Hepatocyte (in vitro differentiated cells): ENCODE results near the gene PIAS1. TPM values are rescaled to one million over a fixed set of nuclear protein-coding genes. Genes with fewer than 3 reads are reported as not detected.

Source experiments
- DNase-seq: peaks from one replicate; pipeline ENCODE4 v3.0.0-alpha.2; 2016; ENCODE audit warnings: low spot score
- H2AFZ ChIP-seq: fragments of 200-600 bp; sonication (generic); 2 replicates; pipeline ENCODE4 v1.6.0; 2016; ENCODE audit warnings: antibody characterized with exemption, mild to moderate bottlenecking
- H3K27ac ChIP-seq: fragments of 200-600 bp; sonication (generic); 2 replicates; pipeline ENCODE4 v1.5.1; 2016; ENCODE audit warnings: mild to moderate bottlenecking
- H3K27me3 ChIP-seq: fragments of 200-600 bp; sonication (generic); 2 replicates; pipeline ENCODE4 v1.6.1; 2016
- H3K36me3 ChIP-seq: fragments of 200-600 bp; sonication (generic); replicated peaks from 2 replicates; pipeline ENCODE4 v1.5.1; 2016; ENCODE audit warnings: low read depth; ENCODE audit not compliant: insufficient read depth
- H3K4me1 ChIP-seq: fragments of 200-600 bp; sonication (generic); 2 replicates; pipeline ENCODE4 v1.5.1; 2016; ENCODE audit warnings: mild to moderate bottlenecking, moderate library complexity; ENCODE audit not compliant: insufficient read depth
- H3K4me2 ChIP-seq: fragments of 200-600 bp; sonication (generic); 2 replicates; pipeline ENCODE4 v1.6.0; 2016
- H3K4me3 ChIP-seq: fragments of 200-600 bp; sonication (generic); 2 replicates; pipeline ENCODE4 v1.5.1; 2016; ENCODE audit warnings: mild to moderate bottlenecking
- H3K79me2 ChIP-seq: fragments of 200-600 bp; sonication (generic); 2 replicates; pipeline ENCODE4 v1.6.0; 2017; ENCODE audit warnings: mild to moderate bottlenecking
- H3K9me2 ChIP-seq: fragments of 200-600 bp; sonication (generic); replicated peaks from 2 replicates; pipeline ENCODE4 v1.6.0; 2017; ENCODE audit warnings: mild to moderate bottlenecking; ENCODE audit not compliant: insufficient read depth
- H3K9me3 ChIP-seq: fragments of 200-600 bp; sonication (generic); 2 replicates; pipeline ENCODE4 v1.5.1; 2016; ENCODE audit warnings: low read depth, mild to moderate bottlenecking
- H4K20me1 ChIP-seq: fragments of 200-600 bp; sonication (generic); 2 replicates; pipeline ENCODE4 v1.6.0; 2016; ENCODE audit warnings: mild to moderate bottlenecking; ENCODE audit not compliant: insufficient read depth, poor library complexity, severe bottlenecking
- EZH2 ChIP-seq: fragments of 200-600 bp; sonication (generic); IDR thresholded peaks from 2 replicates; pipeline ENCODE4 v1.6.1; 2016; ENCODE audit warnings: antibody characterized with exemption, mild to moderate bottlenecking, borderline replicate concordance
- EZH2phosphoT487 ChIP-seq: fragments of 200-600 bp; sonication (generic); IDR thresholded peaks from one replicate; pipeline ENCODE4 v1.6.1; 2018; ENCODE audit warnings: antibody characterized with exemption, mild to moderate bottlenecking, low read depth, moderate library complexity; ENCODE audit not compliant: unreplicated experiment, severe bottlenecking
- WGBS: methylation state at CpG from one replicate; pipeline ENCODE4 v1.1.6; 2016; ENCODE audit warnings: low lambda C conversion rate; ENCODE audit errors: missing lambda C conversion rate; 5-methylcytosine and 5-hydroxymethylcytosine counted together
- polyA plus RNA-seq: library from polyadenylated mRNA; unstranded; fragments of >200 nt; fragmentation: Nextera tagmentation; extraction: Ambion mirVana; gene quantifications from 2 replicates; pipeline ENCODE4 v1.2.1, GENCODE V29; 2016
- total RNA-seq: library from RNA; depleted of rRNA; stranded (reverse); fragments of >200 nt; gene quantifications from 2 replicates; pipeline ENCODE4 v1.2.3, GENCODE V29; 2014
- TF ChIP-seq, protein P1 (sequence below): fragments of 200-600 bp; sonication (generic); IDR thresholded peaks from 2 replicates; pipeline ENCODE4 v1.5.1; 2016; ENCODE audit warnings: antibody characterized with exemption, mild to moderate bottlenecking; ENCODE audit not compliant: poor library complexity

PIAS1 gene
- total and polyA plus RNA-seq, 2 experiments from 2014 or later = 22.6 to 45.4 TPM

DNA sequence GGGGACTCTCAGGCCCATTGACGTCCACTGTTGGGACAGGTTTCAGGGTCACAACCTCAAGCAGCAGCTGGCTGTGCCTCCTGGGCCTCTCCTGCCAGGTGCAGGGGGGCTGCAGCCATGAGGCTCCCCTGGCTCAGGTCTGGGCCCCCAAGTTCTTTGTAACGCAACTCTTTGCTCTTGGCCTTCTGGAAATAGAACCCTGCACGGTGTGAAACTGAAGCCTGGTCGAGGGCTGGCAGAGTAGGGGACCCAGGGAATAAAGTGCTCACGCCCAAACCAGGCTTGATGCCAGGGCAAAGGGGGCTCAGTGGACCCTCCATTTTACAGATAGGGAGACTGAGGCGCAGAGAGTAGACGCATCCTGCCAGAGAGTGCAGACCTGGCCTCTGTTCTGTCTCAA is 150.2 kb downstream of the PIAS1 start:
- WGBS = 94% methylated on average over 7 of the region's 7 CpGs
- Histone ChIP-seq H3K4me2 (peak overlapping the region; percentile 77), H3K27me3 (no peaks in the 10 kb centered on the region), H3K79me2 (peaks cover 51% of the 10 kb centered on the region), H4K20me1 (peaks cover 4% of the 10 kb centered on the region), H3K27ac (peak overlapping the region; percentile 97), H3K9me3 (no peaks in the 10 kb centered on the region), H3K4me1 (peaks cover 54% of the 10 kb centered on the region), H3K36me3 (no peaks in the 10 kb centered on the region), H3K9me2 (no peaks in the 10 kb centered on the region), H3K4me3 (no peak overlapping the region), H2AFZ (no peak overlapping the region)
- TF ChIP-seq EZH2phosphoT487 (no peak), EZH2 (no peak)
- TF ChIP-seq, protein P1, sequence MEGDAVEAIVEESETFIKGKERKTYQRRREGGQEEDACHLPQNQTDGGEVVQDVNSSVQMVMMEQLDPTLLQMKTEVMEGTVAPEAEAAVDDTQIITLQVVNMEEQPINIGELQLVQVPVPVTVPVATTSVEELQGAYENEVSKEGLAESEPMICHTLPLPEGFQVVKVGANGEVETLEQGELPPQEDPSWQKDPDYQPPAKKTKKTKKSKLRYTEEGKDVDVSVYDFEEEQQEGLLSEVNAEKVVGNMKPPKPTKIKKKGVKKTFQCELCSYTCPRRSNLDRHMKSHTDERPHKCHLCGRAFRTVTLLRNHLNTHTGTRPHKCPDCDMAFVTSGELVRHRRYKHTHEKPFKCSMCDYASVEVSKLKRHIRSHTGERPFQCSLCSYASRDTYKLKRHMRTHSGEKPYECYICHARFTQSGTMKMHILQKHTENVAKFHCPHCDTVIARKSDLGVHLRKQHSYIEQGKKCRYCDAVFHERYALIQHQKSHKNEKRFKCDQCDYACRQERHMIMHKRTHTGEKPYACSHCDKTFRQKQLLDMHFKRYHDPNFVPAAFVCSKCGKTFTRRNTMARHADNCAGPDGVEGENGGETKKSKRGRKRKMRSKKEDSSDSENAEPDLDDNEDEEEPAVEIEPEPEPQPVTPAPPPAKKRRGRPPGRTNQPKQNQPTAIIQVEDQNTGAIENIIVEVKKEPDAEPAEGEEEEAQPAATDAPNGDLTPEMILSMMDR = no peak
- no peak for DNase-seq

GRCh38 chr15:68204776-68205557 is 150.9 kb downstream of the PIAS1 start, which contains the start of gene CALML4:
Gene CALML4, minus strand, starts transcription at chr15:68205332. Its CDS starts 85 bp downstream, at chr15:68205247.
- no peaks in the 10 kb centered on the region for H3K27me3 ChIP-seq
- peaks cover 49% of the 10 kb centered on the region for H3K4me1 ChIP-seq
- no peaks in the 10 kb centered on the region for H3K36me3 ChIP-seq
- peak within 1 kb of the TSS; percentile 77 for H3K4me2 ChIP-seq
- WGBS = 49% methylated on average over 16 of the region's 16 CpGs
- no peaks in the 10 kb centered on the region for H3K9me2 ChIP-seq
- H2AFZ ChIP-seq = no peak within 1 kb of the TSS
- H4K20me1 ChIP-seq = peaks cover 3% of the 10 kb centered on the region
- DNase-seq = peak; percentile 89
- no peaks in the 10 kb centered on the region for H3K9me3 ChIP-seq
- H3K27ac ChIP-seq = peak within 1 kb of the TSS; percentile 97
- TF ChIP-seq EZH2 (no peak), EZH2phosphoT487 (no peak)
- TF ChIP-seq, protein P1 = no peak
- H3K79me2 ChIP-seq = peaks cover 49% of the 10 kb centered on the region
- no peak within 1 kb of the TSS for H3K4me3 ChIP-seq

- peak overlapping the region; percentile 97 for H3K27ac ChIP-seq
- no peaks in the 10 kb centered on the region for H3K36me3 ChIP-seq
- H3K9me2 ChIP-seq = no peaks in the 10 kb centered on the region
- no peak overlapping the region for H3K4me3 ChIP-seq
- peaks cover 46% of the 10 kb centered on the region for H3K79me2 ChIP-seq
- no peaks in the 10 kb centered on the region for H3K9me3 ChIP-seq
- peaks cover 45% of the 10 kb centered on the region for H3K4me1 ChIP-seq
- no peaks in the 10 kb centered on the region for H4K20me1 ChIP-seq
- 93% methylated on average over 13 of the region's 13 CpGs for WGBS
- H2AFZ ChIP-seq = no peak overlapping the region
- TF ChIP-seq EZH2 (no peak), EZH2phosphoT487 (no peak)
- TF ChIP-seq, protein P1 = no peak
- no peaks in the 10 kb centered on the region for H3K27me3 ChIP-seq
- H3K4me2 ChIP-seq = peak overlapping the region; percentile 71
- no peak for DNase-seq
Measured at GRCh38 chr15:68205558-68205944, 151.4 kb downstream of the PIAS1 start.
